GM12874 (cell line): ENCODE measurements around the gene LAMA3.

ENCODE experiments used
- TF ChIP-seq, protein P1 (sequence below): IDR thresholded peaks from 2 replicates; pipeline ENCODE4 v1.5.1; 2011; ENCODE audit warnings: low read depth, mild to moderate bottlenecking, control low read depth, low read length, moderate library complexity; ENCODE audit not compliant: insufficient read depth

LAMA3 gene

DNA sequence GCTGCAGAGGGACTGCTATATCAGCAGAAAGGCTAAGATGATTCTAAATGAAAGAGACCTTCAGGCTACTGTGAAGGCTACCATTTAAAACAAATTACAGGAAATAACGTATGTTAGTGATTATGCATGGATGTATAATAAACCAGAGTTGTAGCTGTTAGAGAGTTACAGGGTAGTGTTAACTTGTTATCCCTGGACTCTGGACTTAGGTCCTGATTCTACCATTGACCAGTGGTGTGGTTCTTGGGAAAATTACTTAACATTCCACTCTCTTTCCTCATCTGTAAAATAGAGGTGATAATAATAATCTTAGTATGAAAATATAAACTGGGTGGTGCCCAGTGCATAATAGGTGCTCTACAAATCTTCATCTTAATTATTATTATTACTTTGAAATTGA lies 22.2 kb downstream of the LAMA3 start:
- TF ChIP-seq, protein P1, sequence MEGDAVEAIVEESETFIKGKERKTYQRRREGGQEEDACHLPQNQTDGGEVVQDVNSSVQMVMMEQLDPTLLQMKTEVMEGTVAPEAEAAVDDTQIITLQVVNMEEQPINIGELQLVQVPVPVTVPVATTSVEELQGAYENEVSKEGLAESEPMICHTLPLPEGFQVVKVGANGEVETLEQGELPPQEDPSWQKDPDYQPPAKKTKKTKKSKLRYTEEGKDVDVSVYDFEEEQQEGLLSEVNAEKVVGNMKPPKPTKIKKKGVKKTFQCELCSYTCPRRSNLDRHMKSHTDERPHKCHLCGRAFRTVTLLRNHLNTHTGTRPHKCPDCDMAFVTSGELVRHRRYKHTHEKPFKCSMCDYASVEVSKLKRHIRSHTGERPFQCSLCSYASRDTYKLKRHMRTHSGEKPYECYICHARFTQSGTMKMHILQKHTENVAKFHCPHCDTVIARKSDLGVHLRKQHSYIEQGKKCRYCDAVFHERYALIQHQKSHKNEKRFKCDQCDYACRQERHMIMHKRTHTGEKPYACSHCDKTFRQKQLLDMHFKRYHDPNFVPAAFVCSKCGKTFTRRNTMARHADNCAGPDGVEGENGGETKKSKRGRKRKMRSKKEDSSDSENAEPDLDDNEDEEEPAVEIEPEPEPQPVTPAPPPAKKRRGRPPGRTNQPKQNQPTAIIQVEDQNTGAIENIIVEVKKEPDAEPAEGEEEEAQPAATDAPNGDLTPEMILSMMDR = no peak

DNA sequence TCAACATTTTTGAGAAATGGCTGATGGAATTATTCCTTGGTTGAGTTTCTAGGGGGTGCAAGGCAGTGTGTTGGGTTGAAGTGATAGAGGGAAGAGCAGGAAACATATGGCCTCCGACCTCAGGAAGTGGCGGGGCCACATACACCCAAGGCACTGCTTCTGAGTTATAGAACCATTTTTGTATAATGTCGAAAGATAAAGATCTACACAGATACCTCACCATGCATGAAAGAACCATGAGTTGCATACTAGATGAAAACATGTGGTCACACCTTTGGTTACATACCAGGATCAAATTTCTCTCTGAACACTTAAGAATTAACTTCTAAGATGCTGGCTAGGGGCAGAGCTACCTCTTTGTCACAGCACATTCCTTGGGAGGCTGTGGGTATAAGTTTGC lies 23.2 kb downstream of the LAMA3 start:
- TF ChIP-seq, protein P1 = no peak

DNA sequence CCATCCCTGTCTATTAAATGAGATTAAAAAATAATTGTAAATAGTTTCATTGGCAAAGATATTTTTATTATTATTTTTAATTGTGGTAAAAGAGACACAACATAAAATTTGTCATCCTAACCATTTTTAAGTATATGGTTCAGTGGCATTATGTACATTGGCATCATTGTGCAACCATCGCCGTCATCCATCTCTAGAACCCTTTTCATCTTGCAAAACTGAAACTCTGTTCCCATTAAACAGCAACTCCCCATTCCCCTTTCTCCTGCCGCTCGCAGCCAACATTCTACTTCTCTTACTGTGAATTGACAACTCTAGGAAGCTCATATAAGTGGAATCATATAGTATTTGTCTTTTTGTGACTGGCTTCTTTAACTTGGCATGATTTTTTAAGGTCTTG lies 25.3 kb downstream of the LAMA3 start:
- TF ChIP-seq, protein P1 = no peak

DNA sequence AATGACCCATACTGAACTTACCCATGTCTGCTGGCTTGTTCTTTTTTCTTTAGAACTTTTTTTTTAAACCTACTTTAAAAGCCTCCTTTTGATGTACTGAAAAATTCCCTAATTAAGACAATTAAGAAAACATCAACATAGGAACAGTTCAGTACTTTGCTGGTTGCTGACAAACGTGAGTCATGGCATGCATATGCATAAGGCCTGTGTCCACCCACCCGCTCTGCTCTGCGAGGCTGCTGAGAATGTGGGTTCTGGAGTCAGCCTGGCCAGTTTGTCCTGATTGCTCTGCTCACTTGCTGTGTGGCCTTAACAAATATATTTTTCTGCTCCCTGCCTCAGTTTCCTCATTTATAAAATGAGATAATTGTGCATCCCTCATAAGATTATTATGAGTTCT lies 27.3 kb downstream of the LAMA3 start:
- TF ChIP-seq, protein P1 = no peak

DNA sequence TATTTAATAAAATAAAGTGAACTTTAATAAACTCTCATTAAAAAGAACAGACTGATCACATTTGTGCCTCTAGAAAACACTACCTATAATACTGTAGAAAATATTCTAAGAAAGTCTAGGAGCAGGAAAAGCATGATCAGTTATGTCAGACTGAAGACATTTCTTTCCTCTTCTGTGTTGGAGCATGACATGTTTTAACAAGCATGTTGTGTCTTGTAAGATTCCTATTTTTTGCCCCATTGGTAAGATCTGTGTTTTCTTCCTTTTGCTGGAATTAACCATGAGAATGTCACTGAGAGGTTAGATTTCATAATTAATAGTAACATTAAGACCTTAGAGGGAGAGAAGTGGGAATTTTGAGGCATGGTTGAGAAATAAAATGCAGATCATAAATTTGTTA lies 27.7 kb downstream of the LAMA3 start:
- TF ChIP-seq, protein P1 = no peak

DNA sequence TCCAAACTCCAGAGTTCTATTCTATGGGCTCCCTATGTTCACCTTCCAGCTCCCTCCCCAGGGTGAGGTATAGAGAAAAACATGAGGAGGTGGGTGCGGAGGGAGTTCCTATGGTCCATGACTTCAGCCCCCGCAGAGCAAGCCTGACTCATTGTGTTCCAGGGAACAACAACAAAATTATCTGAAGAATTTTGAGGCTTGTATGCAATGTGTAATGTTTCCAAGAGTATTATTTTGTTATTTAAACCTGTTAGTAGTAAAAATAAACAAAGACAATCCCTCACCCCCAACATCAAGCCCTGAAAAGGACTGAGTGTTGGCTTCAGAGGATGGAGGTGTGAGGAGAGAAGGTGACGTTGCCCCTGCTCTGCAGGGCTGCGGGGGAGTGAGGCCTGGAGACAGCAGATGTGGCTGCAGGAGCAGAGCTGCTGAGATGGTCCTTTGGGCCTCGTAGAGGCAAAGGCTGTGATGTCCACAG lies 29.0 kb downstream of the LAMA3 start:
- TF ChIP-seq, protein P1 = no peak

DNA sequence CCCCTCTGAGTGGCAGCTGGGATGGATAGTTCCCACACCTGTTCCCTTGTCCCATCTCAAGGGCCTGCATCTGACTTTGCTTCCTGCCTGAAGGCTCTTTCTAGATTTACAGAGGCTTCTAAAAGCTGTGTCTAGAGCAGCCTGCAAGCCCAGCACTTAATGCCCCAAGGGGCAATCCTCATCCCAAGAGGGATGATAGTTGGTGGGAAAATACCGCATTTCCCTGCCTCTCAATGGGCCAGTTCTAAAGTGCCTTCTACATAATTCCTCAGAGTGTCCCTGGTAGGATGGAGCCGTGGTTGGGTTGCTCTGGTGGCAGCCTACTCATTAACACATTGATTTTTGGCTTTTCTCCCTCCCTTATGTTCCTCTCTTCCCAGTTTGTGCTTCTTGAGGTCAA lies 29.5 kb downstream of the LAMA3 start:
- TF ChIP-seq, protein P1 = no peak

DNA sequence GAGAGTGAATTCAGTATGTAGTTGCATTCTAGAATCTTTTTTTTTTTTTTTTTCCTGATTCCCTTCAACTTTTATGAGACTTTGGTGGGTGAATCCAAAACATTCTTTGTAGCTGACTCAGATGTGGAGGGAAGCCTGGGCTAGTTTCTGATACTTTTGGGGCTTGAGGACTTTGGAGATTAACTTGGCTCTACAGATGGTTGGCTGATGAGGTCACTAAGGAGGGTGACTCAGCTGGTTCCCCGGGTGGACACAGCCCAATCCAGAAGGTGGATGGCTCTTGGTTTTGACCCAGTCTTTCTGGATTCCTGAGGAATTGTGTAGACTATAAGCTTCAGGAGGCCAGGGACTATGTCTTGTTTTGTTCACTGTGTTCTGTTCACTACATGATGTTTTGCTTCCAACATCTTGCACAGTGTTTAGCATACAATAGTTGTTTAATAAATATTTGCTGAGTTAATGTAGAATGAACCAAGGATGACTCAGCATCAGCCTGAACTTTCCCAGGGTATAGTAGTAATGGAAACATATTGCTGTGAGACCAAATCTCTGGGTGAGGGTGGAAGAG lies 30.5 kb downstream of the LAMA3 start:
- TF ChIP-seq, protein P1 = no peak
